MCF 10A (cell line): ENCODE measurements around the gene LGR4. TPM values are rescaled to one million over a fixed set of nuclear protein-coding genes. Genes with fewer than 3 reads are reported as not detected.

Experiments used
- BruUV-seq: library from RNA; stranded (reverse); fragments of 400-500 nt; replicated peaks from 2 replicates; lab custom pipeline; 2021; lab: Mats Ljungman, UMichigan
- CTCF ChIA-PET: fragments of 300-600 bp; sonication (Branson Sonifier 250); formaldehyde crosslinking; extraction: SDS; loops from one replicate; lab custom pipeline; 2021; ENCODE audit warnings: antibody characterized with exemption, inconsistent platforms; lab: Yijun Ruan, JAX
- POLR2A ChIA-PET: fragments of 300-600, 350-650 bp; sonication (Branson Sonifier 250); formaldehyde crosslinking; extraction: SDS; loops from one replicate; lab custom pipeline; 2020; ENCODE audit warnings: antibody characterized with exemption, inconsistent platforms; lab: Yijun Ruan, JAX
- DNase-seq: peaks from one replicate; pipeline ENCODE4 v3.0.0-alpha.2; 2018; ENCODE audit not compliant: unreplicated experiment
- H3K27ac Mint-ChIP-seq: one replicate; pipeline ENCODE4 v1.8.0; 2022; ENCODE audit warnings: mild to moderate bottlenecking, low read depth, mixed read lengths; ENCODE audit not compliant: unreplicated experiment
- H3K27me3 Mint-ChIP-seq: one replicate; pipeline ENCODE4 v1.8.0; 2022; ENCODE audit warnings: mixed read lengths; ENCODE audit not compliant: insufficient read depth, unreplicated experiment
- H3K36me3 Mint-ChIP-seq: one replicate; pipeline ENCODE4 v1.8.0; 2022; ENCODE audit warnings: mild to moderate bottlenecking, moderate library complexity, mixed read lengths; ENCODE audit not compliant: insufficient read depth, unreplicated experiment
- H3K4me1 Mint-ChIP-seq: one replicate; pipeline ENCODE4 v1.8.0; 2022; ENCODE audit warnings: mixed read lengths; ENCODE audit not compliant: insufficient read depth, unreplicated experiment
- H3K4me3 Mint-ChIP-seq: one replicate; pipeline ENCODE4 v1.8.0; 2022; ENCODE audit warnings: mild to moderate bottlenecking, moderate library complexity, mixed read lengths; ENCODE audit not compliant: unreplicated experiment
- H3K9me3 Mint-ChIP-seq: one replicate; pipeline ENCODE4 v1.8.0; 2022; ENCODE audit warnings: mixed read lengths; ENCODE audit not compliant: unreplicated experiment
- CTCF ChIP-seq: fragments of 200-600 bp; IDR thresholded peaks from one replicate; pipeline ENCODE4 v1.8.0; 2022; ENCODE audit warnings: antibody characterized with exemption, mild to moderate bottlenecking; ENCODE audit not compliant: unreplicated experiment
- intact Hi-C: fragments of 100-400 bp; cut with micrococcal nuclease; formaldehyde crosslinking; loops from 2 replicates; pipeline ENCODE4 v1.14.1; 2022
- total RNA-seq: library from RNA; stranded (reverse); gene quantifications from 2 replicates; pipeline ENCODE4 v1.2.3, GENCODE V29; 2022

Gene LGR4
- total RNA-seq, 1 experiment from 2014 or later, result 14.2 TPM

GRCh38 chr11:27477831-27478230 lies 5.2 kb upstream of the LGR4 start:
- H3K9me3 Mint-ChIP-seq, result no peaks in the 10 kb centered on the region

GRCh38 chr11:27477243-27477642 lies 4.7 kb upstream of the LGR4 start:
- H3K27me3 Mint-ChIP-seq, result no peaks in the 10 kb centered on the region
- TF ChIP-seq CTCF, result no peak
- peaks cover 9% of the 10 kb centered on the region for H3K4me1 Mint-ChIP-seq
- ChIA-PET CTCF (interaction anchor here (0.7 to 4.5 kb wide), 4 partner anchors 9 to 293 kb away, joined by 3 to 38 read pairs (median 6); no protein-coding TSS in a partner anchor), POLR2A (interaction anchor here (2.3 kb wide), 1 partner anchor 12 kb away, joined by 6 read pairs; no protein-coding TSS in a partner anchor)
- no TSS peak for BruUV-seq
- no peak overlapping the region for H3K27ac Mint-ChIP-seq
- H3K36me3 Mint-ChIP-seq, result no peaks in the 10 kb centered on the region
- intact Hi-C loops, result no loop called here
- no peaks in the 10 kb centered on the region for H3K9me3 Mint-ChIP-seq
- H3K4me3 Mint-ChIP-seq, result no peak overlapping the region
- no peak for DNase-seq

More at GRCh38 chr11:27477831-27478230, 5.2 kb upstream of the LGR4 start:
- intact Hi-C loops, result no loop called here
- Mint-ChIP-seq H3K27ac (no peak overlapping the region), H3K27me3 (no peaks in the 10 kb centered on the region), H3K4me1 (peaks cover 8% of the 10 kb centered on the region), H3K4me3 (no peak overlapping the region), H3K36me3 (no peaks in the 10 kb centered on the region)
- BruUV-seq, result no TSS peak
- no peak for TF ChIP-seq CTCF
- CTCF ChIA-PET, result interaction anchor here (0.7 to 4.5 kb wide), 3 partner anchors 8 to 294 kb away, joined by 3 to 38 read pairs (median 6); no protein-coding TSS in a partner anchor
- no peak for DNase-seq
- POLR2A ChIA-PET, result no interaction called here

GRCh38 chr11:27475622-27476021 lies 3.0 kb upstream of the LGR4 start:
- intact Hi-C loops, result no loop called here
- ChIA-PET POLR2A (interaction anchor here (2.3 kb wide), 1 partner anchor 10 kb away, joined by 6 read pairs; no protein-coding TSS in a partner anchor), CTCF (interaction anchor here (1.2 to 4.5 kb wide), 5 partner anchors 10 to 292 kb away, joined by 4 to 38 read pairs (median 5); no protein-coding TSS in a partner anchor)
- Mint-ChIP-seq H3K27ac (no peak overlapping the region), H3K4me3 (no peak overlapping the region), H3K9me3 (no peaks in the 10 kb centered on the region), H3K4me1 (peaks cover 10% of the 10 kb centered on the region), H3K27me3 (no peaks in the 10 kb centered on the region), H3K36me3 (no peaks in the 10 kb centered on the region)
- no peak for TF ChIP-seq CTCF
- DNase-seq, result no peak
- BruUV-seq, result no TSS peak

GRCh38 chr11:27473017-27473406 lies 422 bp upstream of the LGR4 start:
- POLR2A ChIA-PET, result interaction anchor here (0.6 to 5.2 kb wide), 37 partner anchors 9 to 548 kb away, joined by 3 to 55 read pairs (median 4); partner anchors contain the start of gene CCDC34
- H3K4me1 Mint-ChIP-seq, result peaks cover 26% of the 10 kb centered on the region
- CTCF ChIA-PET, result interaction anchor here (0.6 to 2.5 kb wide), 10 partner anchors 13 to 963 kb away, joined by 3 to 23 read pairs (median 4); partner anchors contain the start of gene CCDC34
- H3K4me3 Mint-ChIP-seq, result peak overlapping the region; percentile 79
- H3K27me3 Mint-ChIP-seq, result no peaks in the 10 kb centered on the region
- BruUV-seq, result no TSS peak
- peaks cover 10% of the 10 kb centered on the region for H3K36me3 Mint-ChIP-seq
- H3K9me3 Mint-ChIP-seq, result no peaks in the 10 kb centered on the region
- DNase-seq, result no peak
- H3K27ac Mint-ChIP-seq, result peak overlapping the region; percentile 76
- TF ChIP-seq CTCF, result no peak
- intact Hi-C loops, result loop anchor here (5.0 kb wide), 1 partner anchor 176 kb away; no protein-coding TSS in a partner anchor
